Kidney (tissue), 14 donors: ENCODE data around the gene INTS1. TPM values are rescaled to one million over a fixed set of nuclear protein-coding genes. Genes with fewer than 3 reads are reported as not detected.

Experiments used
- DNase-seq, 5 donors: peaks; one replicate each; pipeline ENCODE4 v3.0.0-alpha.2; 2013 to 2020
- FAIRE-seq: peaks from 2 replicates; lab custom pipeline; 2012; peaks lifted over from hg19 to GRCh38; lab: Jason Lieb, UNC
- H3K27ac ChIP-seq, 2 donors: one replicate each; pipeline ENCODE4 v1.7.0; 2013; ENCODE audit warnings: low read depth in 2 of 2, low read length in 2 of 2, inconsistent platforms in 1 of 2
- H3K27me3 ChIP-seq: one replicate; pipeline ENCODE4 v1.7.1; 2013; ENCODE audit warnings: low read length, inconsistent platforms; ENCODE audit not compliant: control insufficient read depth, insufficient read depth
- H3K36me3 ChIP-seq, 3 donors: one replicate each; pipeline versions ENCODE4 v1.7.0 to v1.7.1; 2013; ENCODE audit warnings: low read length in 3 of 3, control low read depth in 1 of 3, inconsistent platforms in 1 of 3; ENCODE audit not compliant: insufficient read depth in 3 of 3, control insufficient read depth in 2 of 3
- H3K4me1 ChIP-seq, 3 donors: one replicate each; pipeline versions ENCODE4 v1.7.0 to v1.7.1; 2013; ENCODE audit warnings: low read length in 3 of 3, inconsistent platforms in 1 of 3, low read depth in 1 of 3; ENCODE audit not compliant: control insufficient read depth in 2 of 3, insufficient read depth in 2 of 3
- H3K4me3 ChIP-seq, 3 donors: one replicate each; pipeline versions ENCODE4 v1.7.0 to v1.8.1; 2013; ENCODE audit warnings: low read length in 3 of 3, control low read depth in 1 of 3, inconsistent platforms in 1 of 3
- H3K9ac ChIP-seq, 3 donors: one replicate each; pipeline versions ENCODE4 v1.7.0 to v1.7.1; 2013; ENCODE audit warnings: low read length in 3 of 3, control low read depth in 1 of 3, inconsistent platforms in 1 of 3
- H3K9me3 ChIP-seq, 3 donors: one replicate each; pipeline versions ENCODE4 v1.7.0 to v1.7.1; 2013; ENCODE audit warnings: low read length in 3 of 3, control low read depth in 1 of 3, inconsistent platforms in 1 of 3; ENCODE audit not compliant: control insufficient read depth in 2 of 3, insufficient read depth in 1 of 3
- intact Hi-C: fragments of 100-400 bp; cut with DNase I; formaldehyde crosslinking; loops from one replicate; pipeline ENCODE4 v1.11.1; 2022
- polyA plus RNA-seq: library from polyadenylated mRNA; stranded (reverse); fragments of 350-450 nt; fragmentation: Illumina TruSeq; extraction: RNeasy Lipid Tissue Mini Kit (QIAGEN cat#74804); gene quantifications from one replicate; pipeline ENCODE4 v1.2.3, GENCODE V29; 2014; ENCODE audit warnings: low read depth, low replicate concordance; ENCODE audit not compliant: insufficient read depth
- total RNA-seq: library from RNA; stranded (reverse); fragmentation: NEBNext Ultra II Directional; extraction: Animal tissue kit (Norgen Biotek cat#: 25700); gene quantifications from one replicate; pipeline ENCODE4 v1.2.1, GENCODE V29; 2021
- TF ChIP-seq, protein P1 (sequence below): IDR thresholded peaks from 3 replicates; pipeline ENCODE4 v1.5.1; 2012; ENCODE audit warnings: mild to moderate bottlenecking, moderate library complexity, borderline replicate concordance; ENCODE audit not compliant: insufficient read depth; ENCODE audit errors: extremely low read depth
- donor health status: control.
- donor health status: control.
- donor health status: control.
- donor health status: control.
- donor health status: control.
- donor health status: DM: yes; HTN: yes; CAD: no.
- donor health status: Normal renal cell carcinoma (clear cell type).

The INTS1 gene
- total and polyA plus RNA-seq, 2 donors from 2014 or later, result 62.8 to 91.3 TPM

DNA sequence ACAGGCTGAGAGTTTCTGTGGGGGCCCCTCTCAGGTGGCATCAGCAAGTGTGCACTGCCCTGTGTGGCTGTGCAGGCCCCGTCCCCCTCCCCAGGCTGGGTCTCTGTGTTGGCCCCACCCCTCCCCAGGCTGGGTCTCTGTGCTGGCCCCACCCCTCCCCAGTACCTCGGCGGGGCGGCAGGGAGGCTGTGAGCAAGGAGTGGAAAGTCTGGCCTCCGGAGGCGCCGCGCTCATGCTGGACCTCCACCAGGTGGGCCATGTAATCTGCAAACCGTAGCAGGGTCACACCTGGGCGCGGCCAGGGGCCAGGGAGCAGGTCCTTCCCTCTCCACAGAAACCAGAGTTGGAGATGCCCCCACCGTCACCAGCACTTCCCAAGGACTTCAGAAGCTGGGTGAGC, 23.5 kb downstream of the INTS1 start:
- Histone ChIP-seq H3K4me3 (no peak overlapping the region), H3K9ac (no peak overlapping the region), H3K27ac (no peak overlapping the region), H3K36me3 (peaks cover 0 to 14% (median 3%) of the 10 kb centered on the region in 3 donors), H3K27me3 (no peaks in the 10 kb centered on the region), H3K4me1 (no peaks in the 10 kb centered on the region), H3K9me3 (no peaks in the 10 kb centered on the region)
- TF ChIP-seq, protein P1, sequence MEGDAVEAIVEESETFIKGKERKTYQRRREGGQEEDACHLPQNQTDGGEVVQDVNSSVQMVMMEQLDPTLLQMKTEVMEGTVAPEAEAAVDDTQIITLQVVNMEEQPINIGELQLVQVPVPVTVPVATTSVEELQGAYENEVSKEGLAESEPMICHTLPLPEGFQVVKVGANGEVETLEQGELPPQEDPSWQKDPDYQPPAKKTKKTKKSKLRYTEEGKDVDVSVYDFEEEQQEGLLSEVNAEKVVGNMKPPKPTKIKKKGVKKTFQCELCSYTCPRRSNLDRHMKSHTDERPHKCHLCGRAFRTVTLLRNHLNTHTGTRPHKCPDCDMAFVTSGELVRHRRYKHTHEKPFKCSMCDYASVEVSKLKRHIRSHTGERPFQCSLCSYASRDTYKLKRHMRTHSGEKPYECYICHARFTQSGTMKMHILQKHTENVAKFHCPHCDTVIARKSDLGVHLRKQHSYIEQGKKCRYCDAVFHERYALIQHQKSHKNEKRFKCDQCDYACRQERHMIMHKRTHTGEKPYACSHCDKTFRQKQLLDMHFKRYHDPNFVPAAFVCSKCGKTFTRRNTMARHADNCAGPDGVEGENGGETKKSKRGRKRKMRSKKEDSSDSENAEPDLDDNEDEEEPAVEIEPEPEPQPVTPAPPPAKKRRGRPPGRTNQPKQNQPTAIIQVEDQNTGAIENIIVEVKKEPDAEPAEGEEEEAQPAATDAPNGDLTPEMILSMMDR, result no peak
- FAIRE-seq (no peak), DNase-seq (no peak)
- intact Hi-C loops, result no loop called here

- FAIRE-seq (no peak), DNase-seq (no peak)
- Histone ChIP-seq H3K4me1 (no peaks in the 10 kb centered on the region), H3K9me3 (no peaks in the 10 kb centered on the region), H3K27ac (no peak overlapping the region), H3K9ac (no peak overlapping the region), H3K4me3 (no peak overlapping the region), H3K27me3 (no peaks in the 10 kb centered on the region), H3K36me3 (peaks cover 0 to 8% (median 3%) of the 10 kb centered on the region in 3 donors)
- TF ChIP-seq, protein P1, result no peak
- intact Hi-C loops, result no loop called here
These were observed 24.9 kb downstream of the INTS1 start for GRCh38 chr7:1479287-1479686.

- Histone ChIP-seq H3K9me3 (no peaks in the 10 kb centered on the region), H3K27ac (no peak overlapping the region), H3K36me3 (peaks cover 0 to 3% (median 3%) of the 10 kb centered on the region in 3 donors), H3K9ac (no peak overlapping the region), H3K4me3 (no peak overlapping the region), H3K27me3 (no peaks in the 10 kb centered on the region), H3K4me1 (no peaks in the 10 kb centered on the region)
- FAIRE-seq (no peak), DNase-seq (no peak)
- intact Hi-C loops, result no loop called here
- TF ChIP-seq, protein P1, result no peak
These were observed 25.7 kb downstream of the INTS1 start for GRCh38 chr7:1478480-1478879.

- intact Hi-C loops, result no loop called here
- Histone ChIP-seq H3K36me3 (peaks cover 0 to 3% (median 0%) of the 10 kb centered on the region in 3 donors), H3K9ac (no peak overlapping the region), H3K27me3 (no peaks in the 10 kb centered on the region), H3K9me3 (no peaks in the 10 kb centered on the region), H3K4me1 (no peaks in the 10 kb centered on the region), H3K27ac (no peak overlapping the region), H3K4me3 (no peak overlapping the region)
- DNase-seq (no peak), FAIRE-seq (no peak)
- TF ChIP-seq, protein P1, result no peak
These were observed 27.3 kb downstream of the INTS1 start for GRCh38 chr7:1476859-1477258.
